Ascending aorta (tissue), 2 donors: ENCODE results near the gene GPR68. TPM values are rescaled to one million over a fixed set of nuclear protein-coding genes. Genes with fewer than 3 reads are reported as not detected.

Source experiments
- DNase-seq, 2 donors: peaks; one replicate each; pipeline ENCODE4 v3.0.0-alpha.2; 2019; ENCODE audit warnings: low spot score in 2 of 2
- H3K27ac ChIP-seq, 2 donors: fragments of 200-600 bp; sonication (generic); one replicate each; pipeline ENCODE4 v1.5.1; 2016 to 2017; ENCODE audit warnings: mild to moderate bottlenecking in 1 of 2
- H3K27me3 ChIP-seq: fragments of 200-600 bp; sonication (generic); one replicate; pipeline ENCODE4 v1.5.1; 2017
- H3K36me3 ChIP-seq, 2 donors: fragments of 200-600 bp; sonication (generic); one replicate each; pipeline ENCODE4 v1.5.1; 2016
- H3K4me1 ChIP-seq, 2 donors: fragments of 200-600 bp; sonication (generic); one replicate each; pipeline ENCODE4 v1.5.1; 2016 to 2017; ENCODE audit warnings: mild to moderate bottlenecking in 1 of 2
- H3K4me3 ChIP-seq, 2 donors: fragments of 200-600 bp; sonication (generic); one replicate each; pipeline ENCODE4 v1.5.1; 2016 to 2017; ENCODE audit warnings: mild to moderate bottlenecking in 1 of 2
- H3K9me3 ChIP-seq, 2 donors: fragments of 200-600 bp; sonication (generic); one replicate each; pipeline ENCODE4 v1.5.1; 2016
- CTCF ChIP-seq, 3 experiments: fragments of 200-600 bp in 2 of 3; fragments of 450-650 bp in 1 of 3; sonication (generic) in 2 of 3; IDR thresholded peaks; one replicate each; pipeline ENCODE4 v1.5.1; 2016 to 2019; ENCODE audit warnings: antibody characterized with exemption in 3 of 3, mild to moderate bottlenecking in 1 of 3, moderate library complexity in 1 of 3
- intact Hi-C: fragments of 100-400 bp; cut with DNase I; formaldehyde crosslinking; loops from one replicate; pipeline ENCODE4 v1.15.1; 2023
- total RNA-seq: library from RNA; depleted of rRNA; stranded (reverse); fragments of >200 nt; gene quantifications from one replicate; pipeline ENCODE4 v1.1.0, GENCODE V29; 2016

The GPR68 gene
- total RNA-seq, 1 donor from 2014 or later, result not detected

GRCh38 chr14:91263329-91263728, 18.8 kb upstream of the GPR68 start:
- TF ChIP-seq CTCF (IDR thresholded peaks at IDR 0.05), result no peak
- H3K27me3 ChIP-seq, result no peaks in the 10 kb centered on the region
- intact Hi-C loops, result no loop called here

GRCh38 chr14:91261986-91262549, 17.6 kb upstream of the GPR68 start:
- DNase-seq, result no peak
- no peak overlapping the region for H3K4me3 ChIP-seq
- peaks cover 0 to 4% of the 10 kb centered on the region in 2 donors for H3K4me1 ChIP-seq
- no peaks in the 10 kb centered on the region for H3K36me3 ChIP-seq
- intact Hi-C loops, result no loop called here
- no peaks in the 10 kb centered on the region for H3K9me3 ChIP-seq
- H3K27ac ChIP-seq, result no peak overlapping the region
- no peak for TF ChIP-seq CTCF (IDR thresholded peaks at IDR 0.05)
- no peaks in the 10 kb centered on the region for H3K27me3 ChIP-seq

More at GRCh38 chr14:91263329-91263728, 18.8 kb upstream of the GPR68 start:
- no peak overlapping the region for H3K27ac ChIP-seq
- no peaks in the 10 kb centered on the region for H3K36me3 ChIP-seq
- DNase-seq, result no peak
- no peak overlapping the region for H3K4me3 ChIP-seq
- peaks cover 0 to 4% of the 10 kb centered on the region in 2 donors for H3K4me1 ChIP-seq
- no peaks in the 10 kb centered on the region for H3K9me3 ChIP-seq

GRCh38 chr14:91261115-91261514, 16.6 kb upstream of the GPR68 start:
- TF ChIP-seq CTCF (IDR thresholded peaks at IDR 0.05), result no peak
- no peaks in the 10 kb centered on the region for H3K27me3 ChIP-seq
- H3K4me3 ChIP-seq, result no peak overlapping the region
- intact Hi-C loops, result no loop called here
- H3K4me1 ChIP-seq, result peaks cover 0 to 4% of the 10 kb centered on the region in 2 donors
- no peaks in the 10 kb centered on the region for H3K9me3 ChIP-seq
- DNase-seq, result no peak
- no peak overlapping the region for H3K27ac ChIP-seq
- no peaks in the 10 kb centered on the region for H3K36me3 ChIP-seq

GRCh38 chr14:91258876-91259275, 14.4 kb upstream of the GPR68 start:
- H3K27me3 ChIP-seq, result no peaks in the 10 kb centered on the region
- H3K9me3 ChIP-seq, result no peaks in the 10 kb centered on the region
- no peaks in the 10 kb centered on the region for H3K4me1 ChIP-seq
- no peaks in the 10 kb centered on the region for H3K36me3 ChIP-seq
- no peak overlapping the region for H3K4me3 ChIP-seq
- no peak for TF ChIP-seq CTCF (IDR thresholded peaks at IDR 0.05)
- no peak for DNase-seq
- intact Hi-C loops, result no loop called here
- no peak overlapping the region for H3K27ac ChIP-seq

GRCh38 chr14:91258011-91258618, 13.6 kb upstream of the GPR68 start:
- H3K4me3 ChIP-seq, result no peak overlapping the region
- no peaks in the 10 kb centered on the region for H3K27me3 ChIP-seq
- DNase-seq, result no peak
- H3K4me1 ChIP-seq, result peaks cover under 1% of the 10 kb centered on the region in 2 donors
- no peak for TF ChIP-seq CTCF (IDR thresholded peaks at IDR 0.05)
- intact Hi-C loops, result no loop called here
- H3K36me3 ChIP-seq, result no peaks in the 10 kb centered on the region
- H3K9me3 ChIP-seq, result no peaks in the 10 kb centered on the region
- H3K27ac ChIP-seq, result no peak overlapping the region
